GM18907 (cell line): ENCODE results near the gene MTHFSD.

Experiments used
- ATAC-seq: cut with Tn5 transposase; IDR thresholded peaks from one replicate; pipeline ENCODE4 v1.9.1; 2021; ENCODE audit warnings: mild to moderate bottlenecking, moderate library complexity; ENCODE audit not compliant: unreplicated experiment

The MTHFSD gene

GRCh38 chr16:86492961-86493629 lies 61.9 kb downstream of the MTHFSD start:
- no peak for ATAC-seq

- no peak for ATAC-seq
Measured at GRCh38 chr16:86492267-86492960, 62.6 kb downstream of the MTHFSD start.

DNA sequence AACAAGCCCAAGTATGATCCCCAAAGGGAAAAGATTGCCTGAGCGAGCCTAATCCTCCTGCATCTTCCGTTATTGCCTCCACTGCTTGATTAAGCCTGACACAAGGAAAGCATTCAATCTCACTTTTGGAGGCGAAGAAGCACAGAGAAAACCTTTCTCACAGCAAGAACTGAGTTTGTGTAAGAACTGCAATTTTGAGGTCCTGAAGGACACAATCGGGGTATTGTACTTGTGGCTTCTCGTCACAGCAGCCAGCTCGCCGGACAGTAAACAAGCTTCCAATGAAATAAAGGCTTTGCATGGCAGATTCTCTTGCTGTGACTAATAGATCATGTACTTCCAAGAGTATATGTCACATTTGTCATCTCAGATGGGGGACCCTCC lies 63.4 kb downstream of the MTHFSD start:
- no peak for ATAC-seq

DNA sequence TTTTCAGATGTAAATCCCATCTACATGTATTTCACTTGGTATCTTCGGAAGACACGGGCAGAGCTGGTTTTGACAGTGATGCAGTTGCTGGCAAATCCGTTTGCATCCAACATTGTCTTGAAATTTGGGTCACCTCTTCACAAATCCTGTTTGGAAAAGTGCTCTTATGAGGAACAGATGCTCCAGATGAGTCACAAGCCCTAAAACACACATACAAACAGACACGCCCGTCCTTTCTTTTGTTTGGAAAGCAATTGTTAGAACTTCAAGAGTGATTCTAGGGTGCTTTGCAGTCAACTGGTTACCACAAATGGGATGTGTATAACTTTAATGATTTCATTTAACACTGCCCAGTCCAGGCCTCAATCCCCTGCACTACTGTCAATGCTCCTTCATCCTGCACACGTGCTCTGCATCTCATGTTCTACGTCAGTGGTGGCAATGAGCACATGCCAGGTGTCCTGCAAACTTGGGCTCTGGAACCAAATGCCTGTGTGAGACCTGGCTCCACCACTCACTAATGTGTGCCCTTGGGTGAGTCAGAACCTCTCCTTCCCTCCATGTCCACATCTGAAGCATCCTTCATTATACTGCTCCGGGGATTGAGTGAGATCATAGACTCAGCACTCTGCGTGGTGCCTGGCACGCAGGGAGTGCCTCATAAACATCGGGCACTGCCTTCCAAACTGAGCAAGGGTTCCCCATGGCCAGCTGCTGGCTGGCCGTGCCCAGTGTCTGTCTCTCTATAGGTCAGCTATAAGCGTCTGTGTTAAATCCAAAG lies 64.0 kb downstream of the MTHFSD start:
- ATAC-seq, result no peak

GRCh38 chr16:86485746-86486145 lies 69.3 kb downstream of the MTHFSD start:
- no peak for ATAC-seq

DNA sequence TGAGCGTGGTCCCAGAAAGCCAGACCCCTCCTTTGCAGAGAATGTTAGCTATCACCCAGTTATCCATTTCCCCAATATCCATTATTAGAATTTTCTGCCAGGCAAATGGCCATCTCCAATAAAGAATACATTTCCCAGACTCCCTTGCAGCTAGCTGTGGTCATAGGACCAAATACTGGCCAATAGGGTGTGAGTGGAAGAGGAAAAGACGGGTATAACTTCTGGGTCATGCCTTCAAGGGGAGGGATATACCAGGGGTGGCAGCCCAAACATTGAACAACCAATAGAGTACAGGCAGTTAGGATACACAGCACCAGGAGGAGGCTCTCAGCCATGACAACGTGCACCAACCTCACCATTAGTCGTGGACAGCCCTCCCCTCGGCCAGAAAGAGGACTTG lies 70.8 kb downstream of the MTHFSD start:
- ATAC-seq, result no peak

DNA sequence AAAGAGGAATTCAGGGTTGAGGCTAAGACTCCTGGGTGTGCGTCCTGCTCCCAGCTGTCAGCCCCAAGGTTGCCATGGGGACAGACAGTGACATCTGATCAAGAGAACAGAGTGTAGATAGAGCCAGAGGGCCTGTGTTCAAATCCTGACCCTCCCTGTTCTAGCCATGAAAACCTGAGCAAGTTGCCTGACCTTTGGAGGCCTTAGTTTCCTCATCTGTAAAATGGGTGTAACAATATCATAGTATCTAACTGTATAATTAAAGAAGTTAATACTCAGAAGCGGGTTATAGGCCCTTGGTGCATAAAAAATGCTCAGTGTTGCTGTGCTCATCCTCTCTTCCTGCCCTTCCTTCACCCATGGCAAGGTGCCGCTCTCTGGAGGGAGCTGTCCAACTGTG lies 73.4 kb downstream of the MTHFSD start:
- ATAC-seq, result no peak

DNA sequence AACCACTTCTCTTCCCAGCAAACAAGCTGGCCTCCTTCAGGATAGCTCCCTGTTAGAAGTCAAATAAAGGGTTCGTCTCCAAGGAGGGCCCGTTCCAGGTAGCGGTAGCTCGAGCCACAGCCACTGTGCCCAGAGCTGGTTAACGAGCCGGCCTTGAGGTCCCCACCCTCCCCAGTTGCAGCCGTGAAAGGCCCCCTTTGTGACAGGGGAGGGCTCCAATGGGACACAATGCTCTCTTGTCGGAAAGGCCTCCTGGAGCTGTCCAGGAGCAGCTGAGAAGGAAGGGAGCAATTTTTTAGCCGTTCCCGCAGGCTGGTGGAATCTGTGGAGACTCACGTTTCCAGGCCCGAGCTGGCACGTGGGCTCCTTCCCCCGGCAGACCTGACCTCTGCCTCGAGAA lies 74.6 kb downstream of the MTHFSD start:
- ATAC-seq, result no peak
